B cell (primary cell): ENCODE data around the gene DGCR6.

Source experiments
- CTCF ChIP-seq: fragments of 200-600 bp; IDR thresholded peaks from one replicate; pipeline ENCODE4 v1.8.0; 2022; ENCODE audit warnings: antibody characterized with exemption, mild to moderate bottlenecking
- EZH2 ChIP-seq: IDR thresholded peaks from 2 replicates; pipeline ENCODE4 v1.6.1; 2012; ENCODE audit warnings: borderline replicate concordance, low read depth, mild to moderate bottlenecking, moderate library complexity, low read length; ENCODE audit not compliant: insufficient read depth, poor library complexity, severe bottlenecking

GRCh38 chr22:18906896-18907295 is 776 bp downstream of the DGCR6 start:
- TF ChIP-seq CTCF, result no peak
- no peak for TF ChIP-seq EZH2
